NK-92 treated with Interleukin-12 subunit alpha and Interleukin-12 subunit beta, amount 100 ng/mL, for 24 hours (cell line): ENCODE data around the gene JSRP1.
A peak's percentile ranks its signal among the peaks of the same experiment; 100 is the strongest.

Experiments used
- DNase-seq: peaks from one replicate; lab custom pipeline; 2025; lab: John Stamatoyannopoulos, UW

JSRP1 gene

DNA sequence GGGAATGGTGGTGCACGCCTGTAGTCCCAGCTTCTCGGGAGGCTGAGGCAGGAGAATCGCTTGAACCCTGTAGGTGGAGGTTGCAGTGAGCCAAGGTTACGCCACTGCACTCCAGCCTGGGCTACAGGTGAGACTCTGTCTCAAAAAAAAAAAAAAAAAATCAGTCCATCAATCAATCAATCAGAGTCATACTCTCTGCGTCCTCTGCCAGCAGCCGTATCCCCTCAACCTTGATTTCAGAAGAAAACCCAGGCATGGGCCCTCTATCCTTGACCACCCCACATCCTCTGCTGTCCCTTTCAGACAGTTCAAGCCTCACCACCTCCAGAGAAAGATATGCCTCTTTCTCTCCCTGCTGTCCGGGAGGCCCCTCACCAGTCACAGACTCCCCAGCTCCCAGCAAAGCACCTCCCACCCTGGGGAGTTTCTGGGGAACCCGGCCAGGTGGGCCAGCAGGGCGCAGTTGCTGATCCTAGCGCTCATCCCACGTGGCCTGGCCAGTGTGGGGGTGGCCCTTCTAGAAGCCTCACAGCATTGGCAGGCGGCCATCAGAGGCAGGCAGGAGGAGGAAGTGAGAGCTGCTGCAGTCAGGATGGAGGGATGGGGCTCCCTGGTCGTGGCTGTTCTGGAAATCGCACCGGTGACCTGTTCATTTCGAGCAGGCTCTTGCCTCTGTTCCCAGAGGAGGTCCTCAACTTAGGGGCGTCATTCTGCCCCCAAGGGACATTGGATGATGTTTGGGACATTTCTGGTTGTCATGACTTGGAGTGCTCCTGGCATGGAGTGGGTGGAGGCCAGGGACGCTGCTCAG is 10.2 kb upstream of the JSRP1 start:
- no peak for DNase-seq

DNA sequence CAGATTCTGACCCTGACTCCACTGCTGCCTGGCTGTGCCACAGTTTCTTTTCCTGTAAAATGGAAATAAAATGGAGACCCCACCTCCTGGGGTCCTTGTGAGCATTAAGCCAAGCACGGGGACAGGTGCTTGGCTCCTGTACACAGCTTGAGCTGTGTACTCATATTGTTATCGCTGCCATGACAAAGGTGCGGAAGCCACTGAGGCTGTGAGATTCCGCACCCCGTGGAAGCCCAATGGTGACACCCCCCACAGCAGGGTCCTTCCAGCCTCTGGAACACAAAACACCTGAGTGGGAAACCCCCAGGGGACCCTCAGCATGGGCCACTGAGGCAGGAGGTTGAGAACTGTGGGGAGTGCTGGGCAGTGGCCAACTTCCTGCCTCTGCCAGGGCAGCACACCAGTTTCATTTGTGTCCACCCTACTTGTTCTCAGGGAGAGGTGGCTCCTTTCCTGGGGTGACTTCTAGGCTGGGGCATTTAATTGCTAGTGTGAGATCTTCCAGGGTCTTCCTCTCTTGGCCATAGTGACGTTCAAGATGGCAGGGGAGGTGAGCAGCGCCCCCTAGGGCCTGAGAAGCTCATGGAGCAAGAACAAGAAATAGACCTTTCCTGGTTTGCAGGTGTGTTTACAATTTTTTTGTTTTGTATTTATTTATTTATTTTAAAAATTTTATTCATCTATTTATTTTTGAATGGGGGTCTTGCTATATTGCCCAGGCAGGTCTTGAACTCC is 5.4 kb upstream of the JSRP1 start:
- DNase-seq = peak; percentile 32

DNA sequence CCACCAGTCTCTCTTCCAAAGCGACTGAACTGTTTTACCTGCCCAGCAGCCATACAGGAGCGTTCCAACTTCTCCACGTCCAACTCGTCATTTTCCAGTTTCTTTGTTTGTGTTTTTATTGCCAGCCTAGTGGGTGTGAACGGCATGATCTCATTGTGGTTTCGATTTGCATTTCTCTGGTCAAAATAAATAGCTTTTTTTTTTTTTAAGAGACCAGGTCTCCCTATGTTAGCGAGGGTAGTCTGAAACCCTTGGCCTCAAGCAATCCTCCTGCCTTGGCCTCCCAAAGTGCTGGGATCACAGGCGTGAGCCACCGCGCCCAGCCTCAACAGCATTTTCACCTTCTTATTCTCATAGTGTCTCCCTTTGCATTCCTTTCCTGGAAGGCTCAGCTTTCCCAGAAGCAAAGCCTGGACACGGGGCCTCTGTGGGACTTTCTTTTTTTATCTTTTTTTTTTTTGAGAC is 4.2 kb upstream of the JSRP1 start:
- no peak for DNase-seq

DNA sequence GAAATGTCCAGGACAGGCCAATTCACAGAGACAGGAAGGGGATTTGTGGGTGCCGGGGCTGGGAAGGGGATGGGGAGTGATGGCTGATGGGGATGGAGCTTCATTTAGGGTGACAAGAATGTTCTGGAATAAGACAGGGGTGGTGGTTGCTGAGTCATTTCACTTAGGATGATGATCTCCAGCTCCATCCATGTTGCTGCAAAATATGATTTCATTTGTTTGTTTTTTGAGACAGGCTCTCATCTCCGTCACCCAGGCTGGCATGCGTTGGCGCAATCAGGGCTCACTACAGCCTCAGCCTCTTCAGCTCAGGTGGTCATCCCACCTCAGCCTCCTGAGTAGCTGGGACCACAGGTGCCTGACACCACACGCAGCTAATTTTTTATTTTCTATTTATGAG is 3.1 kb upstream of the JSRP1 start:
- no peak for DNase-seq

DNA sequence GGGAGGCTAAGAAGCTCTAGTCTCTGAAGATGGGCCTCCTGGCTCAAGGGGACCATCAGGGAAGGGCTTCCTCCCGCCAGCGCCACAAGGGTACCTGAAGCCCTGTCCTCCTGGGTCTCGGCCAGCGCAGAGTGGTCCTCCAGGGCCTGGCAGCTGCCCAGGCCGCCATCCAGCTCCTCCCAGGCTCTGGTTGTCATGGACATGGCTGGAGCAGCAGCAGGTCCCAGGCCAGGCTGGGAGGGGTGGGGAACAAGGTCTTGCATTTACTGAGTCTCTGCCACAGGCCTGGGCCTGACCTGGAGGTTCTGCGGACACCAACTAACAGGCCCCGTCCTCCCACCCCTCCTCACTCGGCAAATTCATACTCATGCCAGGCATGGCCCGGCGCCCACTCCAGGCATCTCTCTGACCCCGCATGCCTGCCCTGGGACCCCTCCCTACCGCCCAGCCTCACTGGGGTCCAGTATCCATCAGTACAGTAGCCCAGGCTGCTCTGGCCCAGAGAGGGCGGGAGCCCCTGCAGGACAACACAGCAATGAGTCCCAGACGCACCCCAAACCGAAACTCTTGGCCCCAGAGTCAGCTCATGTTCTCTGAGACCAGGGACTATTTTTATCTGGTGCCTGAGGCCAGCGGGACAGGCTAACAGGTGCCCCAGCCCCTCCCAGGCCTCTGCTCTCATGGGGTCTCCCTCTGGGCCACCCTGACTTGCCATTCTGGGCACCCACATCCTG is 938 bp downstream of the JSRP1 start:
- no peak for DNase-seq

DNA sequence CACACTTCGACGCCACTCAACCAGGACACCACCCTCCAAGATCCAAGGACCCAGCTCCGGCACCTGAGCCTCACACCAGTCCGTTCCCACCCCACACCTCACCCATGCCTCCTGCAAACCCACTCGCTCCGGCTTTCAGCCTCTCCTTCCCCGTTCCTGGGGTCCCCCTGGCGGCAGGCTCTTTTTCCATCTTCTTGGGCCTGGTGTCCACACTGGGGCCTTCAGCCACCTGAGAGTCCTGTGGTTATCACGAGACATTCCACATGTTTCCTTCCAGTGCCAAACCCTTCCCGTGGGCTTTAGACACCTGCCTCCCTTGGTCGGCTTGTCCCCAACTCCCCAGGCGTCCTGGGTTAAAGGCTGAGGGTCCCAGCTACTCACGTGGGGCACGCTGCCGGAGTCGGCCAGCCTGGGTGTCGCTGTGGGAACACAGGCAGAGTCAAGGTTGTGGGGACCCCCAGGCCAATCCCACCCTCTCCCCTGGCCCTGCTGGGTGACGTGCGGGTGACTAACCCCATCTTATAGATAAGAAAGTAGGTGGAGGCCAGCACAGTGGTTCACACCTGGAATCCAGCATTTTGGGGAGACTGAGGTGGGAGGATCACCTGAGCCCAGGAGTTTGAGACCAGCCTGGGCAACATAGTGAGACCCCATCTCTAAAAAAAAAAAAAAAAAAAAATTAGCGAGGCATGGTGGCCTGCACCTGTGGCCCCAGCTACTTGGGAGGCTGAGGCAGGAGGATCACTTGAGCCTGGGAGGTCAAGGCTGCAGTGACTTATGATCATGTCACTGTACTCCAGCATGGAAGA is 1.9 kb downstream of the JSRP1 start:
- DNase-seq = no peak

DNA sequence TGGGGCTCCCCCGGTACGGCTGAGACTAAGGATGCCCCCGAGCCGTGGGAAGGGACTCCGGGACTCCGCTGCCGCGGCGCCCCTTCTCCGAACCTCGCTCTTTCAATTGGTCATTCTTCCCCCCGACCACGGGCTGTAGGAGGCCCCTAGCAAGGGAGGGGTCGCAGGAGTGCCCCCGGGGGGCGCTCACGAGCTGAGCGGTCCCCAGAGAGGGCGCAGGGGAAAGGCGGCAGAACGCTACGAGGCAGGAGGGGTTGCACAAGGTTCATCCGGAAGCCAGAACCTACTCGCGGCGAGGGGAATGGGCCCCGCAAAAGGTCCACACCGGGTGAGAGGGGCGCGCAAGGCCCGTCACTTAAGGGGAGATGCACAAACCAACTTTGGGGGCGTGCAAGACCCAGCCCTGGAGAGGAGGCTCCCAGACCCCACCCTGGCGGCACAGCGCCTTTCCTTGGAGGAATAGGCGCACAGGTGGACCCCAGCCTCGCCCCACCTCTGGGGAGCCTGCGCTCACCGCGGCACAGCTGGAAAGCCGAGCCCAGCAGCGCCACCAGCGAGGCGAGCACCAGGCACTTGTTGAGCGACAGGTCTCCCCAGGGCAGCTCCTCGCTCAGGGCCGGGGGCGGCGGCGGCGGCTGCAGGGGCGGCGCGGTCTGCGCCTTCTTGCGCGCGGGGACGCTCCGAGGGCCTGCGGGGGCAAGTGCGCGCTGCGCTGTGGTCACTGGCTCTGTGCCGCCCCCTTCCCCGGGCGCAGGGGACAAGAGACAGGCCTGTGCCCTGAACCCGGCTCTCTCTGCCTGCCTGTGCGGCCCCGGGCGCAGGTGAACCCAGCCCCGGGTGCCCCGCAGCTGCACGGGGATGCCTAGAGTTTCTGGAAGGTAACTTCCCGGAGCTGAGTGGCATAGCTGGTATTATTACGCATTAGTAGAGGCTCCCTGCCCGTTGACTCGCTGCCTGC is 2.8 kb downstream of the JSRP1 start:
- no peak for DNase-seq

DNA sequence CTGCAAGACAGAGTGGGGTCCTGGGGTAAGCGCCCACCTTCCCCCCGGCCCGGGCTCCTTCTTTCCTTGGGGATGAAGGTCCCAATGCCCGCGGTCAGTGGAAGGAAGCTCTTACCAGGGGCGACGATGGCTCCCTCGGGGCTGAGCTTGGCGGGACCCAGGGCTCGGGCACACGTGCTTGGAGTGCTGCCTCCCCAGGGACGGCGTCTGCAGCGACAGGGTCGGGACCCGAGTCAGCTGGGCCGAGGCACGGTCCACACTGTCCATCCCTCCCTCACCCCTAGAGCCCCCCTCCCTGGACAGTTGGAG is 3.5 kb downstream of the JSRP1 start:
- DNase-seq = no peak

DNA sequence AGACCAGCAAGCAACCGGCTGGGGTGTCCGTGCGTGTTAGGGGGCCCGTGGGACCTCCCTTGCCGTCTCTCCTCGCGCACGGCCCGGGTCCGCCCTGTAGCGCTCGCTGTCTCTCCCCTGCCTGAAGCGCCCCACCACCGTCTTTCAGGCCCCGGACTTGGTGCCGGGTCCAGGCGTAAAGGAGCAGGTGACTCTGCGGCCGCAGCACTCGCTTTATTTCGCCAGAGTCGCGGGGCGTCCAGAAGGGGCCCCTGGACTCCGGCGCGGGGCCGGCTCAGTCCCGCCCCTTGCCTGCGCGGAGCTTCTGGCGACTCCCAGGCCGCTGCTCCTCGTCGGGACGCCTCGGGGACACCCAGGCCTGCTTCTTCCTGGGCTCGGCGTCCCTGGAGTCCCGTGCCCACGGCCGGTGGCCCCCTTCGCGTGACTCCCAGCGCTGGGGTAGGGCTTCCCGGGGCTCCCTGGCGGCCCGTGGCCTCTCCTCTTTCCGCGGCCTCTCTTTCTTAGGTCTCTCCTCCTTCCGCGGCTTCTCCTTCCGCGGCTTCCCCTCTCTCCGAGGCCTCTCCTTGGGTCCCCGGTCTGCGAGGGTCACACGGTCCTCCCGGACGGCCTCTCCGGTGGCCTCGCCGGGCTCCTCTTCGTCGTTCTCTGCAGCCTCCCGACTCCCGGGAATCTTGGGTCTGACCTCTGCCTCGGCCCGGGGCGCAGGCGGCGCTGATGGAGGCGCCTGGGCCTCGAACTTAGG is 4.0 kb downstream of the JSRP1 start:
- DNase-seq = no peak

DNA sequence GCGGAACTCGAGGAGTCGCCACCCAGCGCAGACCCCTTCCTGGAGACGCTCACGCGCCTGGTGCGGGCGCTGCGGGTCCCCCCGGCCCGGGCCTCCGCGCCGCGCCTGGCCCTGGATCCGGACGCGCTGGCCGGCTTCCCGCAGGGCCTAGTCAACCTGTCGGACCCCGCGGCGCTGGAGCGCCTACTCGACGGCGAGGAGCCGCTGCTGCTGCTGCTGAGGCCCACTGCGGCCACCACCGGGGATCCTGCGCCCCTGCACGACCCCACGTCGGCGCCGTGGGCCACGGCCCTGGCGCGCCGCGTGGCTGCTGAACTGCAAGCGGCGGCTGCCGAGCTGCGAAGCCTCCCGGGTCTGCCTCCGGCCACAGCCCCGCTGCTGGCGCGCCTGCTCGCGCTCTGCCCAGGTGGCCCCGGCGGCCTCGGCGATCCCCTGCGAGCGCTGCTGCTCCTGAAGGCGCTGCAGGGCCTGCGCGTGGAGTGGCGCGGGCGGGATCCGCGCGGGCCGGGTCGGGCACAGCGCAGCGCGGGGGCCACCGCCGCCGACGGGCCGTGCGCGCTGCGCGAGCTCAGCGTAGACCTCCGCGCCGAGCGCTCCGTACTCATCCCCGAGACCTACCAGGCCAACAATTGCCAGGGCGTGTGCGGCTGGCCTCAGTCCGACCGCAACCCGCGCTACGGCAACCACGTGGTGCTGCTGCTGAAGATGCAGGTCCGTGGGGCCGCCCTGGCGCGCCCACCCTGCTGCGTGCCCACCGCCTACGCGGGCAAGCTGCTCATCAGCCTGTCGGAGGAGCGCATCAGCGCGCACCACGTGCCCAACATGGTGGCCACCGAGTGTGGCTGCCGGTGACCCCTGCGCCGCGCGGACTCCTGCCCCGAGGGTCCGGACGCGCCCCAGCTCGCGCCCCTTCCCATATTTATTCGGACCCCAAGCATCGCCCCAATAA is 4.8 kb downstream of the JSRP1 start:
- no peak for DNase-seq

DNA sequence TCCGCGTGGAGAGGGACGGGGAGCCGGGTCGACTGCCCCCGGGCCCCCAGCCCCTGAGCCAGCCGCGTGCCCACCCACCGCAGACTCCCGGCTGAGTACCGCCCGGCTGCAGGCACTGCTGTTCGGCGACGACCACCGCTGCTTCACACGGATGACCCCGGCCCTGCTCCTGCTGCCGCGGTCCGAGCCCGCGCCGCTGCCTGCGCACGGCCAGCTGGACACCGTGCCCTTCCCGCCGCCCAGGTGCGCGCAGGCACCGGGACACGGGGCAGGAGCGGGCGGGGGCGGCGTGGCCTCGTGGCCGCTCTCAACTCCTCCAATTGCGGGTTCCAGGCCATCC is 5.5 kb downstream of the JSRP1 start:
- no peak for DNase-seq

DNA sequence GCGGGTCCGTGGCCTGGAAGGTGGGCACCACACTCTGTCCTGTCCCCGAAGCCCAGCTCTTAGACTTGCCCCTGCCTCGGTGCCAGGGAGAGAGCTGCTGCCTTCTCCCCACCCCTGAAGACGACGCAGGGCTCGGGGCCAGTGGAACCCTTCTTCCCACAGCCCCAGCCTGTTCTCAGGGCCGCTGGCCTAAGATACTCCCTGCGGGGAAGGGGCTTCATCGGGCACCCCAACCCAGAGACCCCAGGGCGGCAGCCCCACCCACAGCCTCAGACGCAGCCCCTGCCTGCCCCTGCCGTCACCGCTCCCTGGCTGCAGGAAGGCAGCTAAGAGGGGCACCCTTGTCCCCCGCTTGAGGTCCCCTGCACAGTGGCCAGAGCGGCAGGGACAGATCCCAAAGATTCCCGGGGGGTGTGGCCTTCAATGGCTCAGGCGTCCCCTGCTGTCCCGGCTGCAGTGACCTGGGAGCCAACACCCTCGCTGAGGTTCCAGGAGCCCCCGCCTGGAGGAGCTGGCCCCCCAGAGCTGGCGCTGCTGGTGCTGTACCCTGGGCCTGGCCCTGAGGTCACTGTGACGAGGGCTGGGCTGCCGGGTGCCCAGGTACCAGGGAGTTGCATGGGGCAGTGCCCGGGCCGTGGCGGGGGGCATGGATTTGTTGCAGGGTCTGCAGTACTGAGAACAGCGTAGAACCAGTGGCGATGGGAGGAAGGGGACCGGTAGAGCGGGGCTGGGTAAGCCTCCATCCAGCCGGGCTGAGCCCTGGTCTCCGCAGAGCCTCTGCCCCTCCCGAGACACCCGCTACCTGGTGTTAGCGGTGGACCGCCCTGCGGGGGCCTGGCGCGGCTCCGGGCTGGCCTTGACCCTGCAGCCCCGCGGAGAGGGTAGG is 6.1 kb downstream of the JSRP1 start:
- DNase-seq = no peak

DNA sequence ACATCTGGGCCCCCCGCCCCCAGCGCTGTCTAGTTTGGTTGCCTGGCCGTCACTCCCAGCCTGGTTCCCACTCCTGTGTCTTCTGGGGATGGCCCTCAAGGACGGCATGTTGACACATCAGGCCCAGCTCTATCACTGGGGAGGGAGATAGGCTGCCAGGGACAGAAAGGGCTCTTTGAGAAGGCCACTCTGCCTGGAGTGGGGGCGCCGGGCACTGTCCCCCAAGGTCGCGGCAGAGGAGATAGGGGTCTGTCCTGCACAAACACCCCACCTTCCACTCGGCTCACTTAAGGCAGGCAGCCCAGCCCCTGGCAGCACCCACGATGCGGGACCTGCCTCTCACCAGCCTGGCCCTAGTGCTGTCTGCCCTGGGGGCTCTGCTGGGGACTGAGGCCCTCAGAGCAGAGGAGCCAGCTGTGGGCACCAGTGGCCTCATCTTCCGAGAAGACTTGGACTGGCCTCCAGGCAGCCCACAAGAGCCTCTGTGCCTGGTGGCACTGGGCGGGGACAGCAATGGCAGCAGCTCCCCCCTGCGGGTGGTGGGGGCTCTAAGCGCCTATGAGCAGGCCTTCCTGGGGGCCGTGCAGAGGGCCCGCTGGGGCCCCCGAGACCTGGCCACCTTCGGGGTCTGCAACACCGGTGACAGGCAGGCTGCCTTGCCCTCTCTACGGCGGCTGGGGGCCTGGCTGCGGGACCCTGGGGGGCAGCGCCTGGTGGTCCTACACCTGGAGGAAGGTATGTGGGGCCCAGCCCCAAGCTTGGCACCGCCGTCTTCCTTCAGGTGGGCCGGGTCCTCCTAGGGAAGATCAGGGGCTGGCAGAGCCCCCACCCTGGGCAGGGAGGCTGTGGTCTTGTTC is 7.0 kb downstream of the JSRP1 start, which contains the start of gene AMH:
Gene AMH, plus strand, starts transcription at position 314 of the 857 bp plus-strand sequence. Its CDS starts 10 bp downstream, at position 324.
- no peak for DNase-seq

DNA sequence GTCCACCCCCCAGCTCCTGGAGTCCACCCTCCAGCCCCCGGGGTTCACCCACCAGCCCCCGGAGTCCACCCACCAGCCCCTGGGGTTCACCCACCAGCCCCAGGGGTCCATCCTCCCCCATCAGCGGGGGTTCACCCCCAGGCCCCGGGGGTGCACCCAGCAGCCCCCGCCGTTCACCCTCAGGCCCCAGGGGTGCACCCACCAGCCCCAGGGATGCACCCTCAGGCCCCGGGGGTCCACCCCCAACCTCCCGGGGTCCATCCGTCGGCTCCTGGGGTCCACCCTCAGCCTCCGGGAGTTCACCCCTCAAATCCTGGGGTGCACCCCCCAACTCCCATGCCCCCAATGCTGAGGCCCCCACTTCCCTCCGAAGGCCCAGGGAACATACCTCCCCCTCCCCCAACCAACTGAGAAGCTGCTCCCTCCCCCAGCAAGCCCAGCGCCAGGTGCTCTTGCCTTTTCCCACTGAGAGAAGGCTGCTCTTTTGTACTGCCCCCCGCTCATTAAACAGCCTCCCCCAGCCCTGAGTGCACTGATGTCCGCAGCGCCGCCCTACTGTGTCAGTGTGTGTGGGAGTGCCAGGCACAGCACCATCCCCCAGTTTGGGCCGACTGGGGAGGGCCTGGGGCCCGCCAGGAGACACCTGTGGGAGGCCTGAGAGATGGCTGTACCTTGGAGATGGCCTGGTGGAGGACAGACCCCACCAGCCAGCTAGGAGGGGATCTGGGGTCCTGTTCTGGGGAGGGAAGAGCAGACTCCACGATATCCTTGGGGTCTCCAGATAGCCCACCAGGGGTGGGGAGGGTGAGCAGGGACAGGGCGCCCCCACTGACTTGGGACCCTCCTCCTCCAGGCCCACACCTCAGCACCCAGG is 7.8 kb downstream of the JSRP1 start:
- no peak for DNase-seq

DNA sequence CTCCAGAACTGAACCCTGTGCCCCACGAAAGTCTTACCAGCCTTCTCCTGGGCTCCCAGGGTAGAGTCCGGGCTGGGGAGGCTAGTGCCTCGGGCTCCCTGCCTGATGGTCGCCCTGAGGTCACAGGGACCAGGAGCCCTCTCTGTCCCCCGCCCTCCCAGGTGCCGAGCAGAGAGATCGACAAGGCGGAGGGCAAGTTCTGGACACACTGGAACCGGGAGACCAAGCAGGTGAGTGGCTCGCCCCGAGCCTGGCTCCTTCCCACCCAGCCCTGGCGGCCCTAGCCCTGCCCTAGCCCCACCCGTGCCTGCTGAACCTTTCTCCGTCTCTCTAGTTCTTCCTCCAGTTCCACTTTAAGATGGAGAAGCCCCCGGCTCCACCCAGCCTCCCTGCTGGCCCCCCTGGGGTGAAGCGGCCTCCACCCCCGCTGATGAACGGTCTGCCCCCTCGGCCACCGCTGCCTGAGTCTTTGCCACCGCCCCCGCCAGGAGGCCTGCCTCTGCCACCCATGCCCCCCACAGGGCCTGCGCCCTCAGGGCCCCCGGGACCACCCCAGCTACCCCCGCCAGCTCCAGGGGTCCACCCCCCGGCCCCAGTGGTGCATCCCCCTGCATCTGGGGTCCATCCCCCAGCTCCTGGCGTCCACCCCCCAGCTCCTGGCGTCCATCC is 8.7 kb downstream of the JSRP1 start:
- no peak for DNase-seq
